ENCODE measurements around the gene ACTR3C.

- TF ChIP-seq CTCF (IDR thresholded peaks at IDR 0.05) (no peak), POLR2A (IDR thresholded peaks at IDR 0.05) (no peak), POLR2AphosphoS5 (IDR thresholded peaks at IDR 0.05) (no peak)
Measured at GRCh38 chr7:150335108-150335773, 11.9 kb upstream of the ACTR3C start.
